Urothelium cell line (cell line): Measurements from ENCODE around the gene CEP95.
"Not testable (repeated sequence)": the region's sequence is repeated elsewhere in the genome, so short reads cannot be mapped to it uniquely, and the experiment has no call there.

Experiments used
- DNase-seq: peaks from one replicate; pipeline ENCODE4 v3.0.0; 2011; ENCODE audit warnings: low spot score, mixed read lengths
- FAIRE-seq: peaks from 2 replicates; lab custom pipeline; 2011; peaks lifted over from hg19 to GRCh38; lab: Jason Lieb, UNC

Gene CEP95

DNA sequence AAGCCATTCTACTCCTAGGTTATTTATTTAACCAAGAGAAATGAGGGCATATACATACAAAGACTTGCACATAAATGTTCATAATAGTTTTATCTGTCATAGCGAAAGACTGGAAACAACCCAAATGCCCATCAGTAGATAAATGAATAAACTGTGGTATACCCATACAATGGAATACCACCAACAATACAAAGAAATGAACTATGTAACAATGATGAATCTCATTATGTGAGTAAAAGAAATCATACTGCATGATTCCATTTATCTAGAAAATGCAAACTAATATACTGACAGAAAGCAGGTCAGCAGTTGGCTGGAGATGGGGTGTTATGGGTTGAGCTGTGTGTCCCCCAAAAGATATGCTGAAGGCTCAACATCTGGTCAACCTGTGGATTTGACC lies 57.3 kb downstream of the CEP95 start:
- no peak for FAIRE-seq

DNA sequence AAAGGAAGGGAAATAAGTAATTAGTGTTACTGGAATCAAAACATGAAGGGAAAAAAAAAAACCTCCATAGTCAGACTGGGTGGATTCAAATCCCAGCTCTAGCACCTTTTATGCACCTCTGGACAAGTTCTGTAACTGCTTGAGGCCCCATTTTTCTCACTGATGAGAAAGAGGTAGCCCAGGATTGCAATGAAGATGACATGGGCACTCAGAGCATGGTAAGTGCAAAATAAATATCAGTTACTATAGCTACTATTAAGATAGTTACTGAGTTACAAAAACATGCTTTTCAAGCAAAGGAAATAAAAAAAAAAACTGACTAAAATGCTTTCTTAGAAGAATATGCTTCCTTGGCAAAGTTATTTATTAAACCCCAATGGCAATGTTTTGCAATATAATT lies 58.8 kb downstream of the CEP95 start:
- DNase-seq (no peak), FAIRE-seq (no peak)

More for the DNA sequence above, 57.3 kb downstream of the CEP95 start:
- no peak for DNase-seq

DNA sequence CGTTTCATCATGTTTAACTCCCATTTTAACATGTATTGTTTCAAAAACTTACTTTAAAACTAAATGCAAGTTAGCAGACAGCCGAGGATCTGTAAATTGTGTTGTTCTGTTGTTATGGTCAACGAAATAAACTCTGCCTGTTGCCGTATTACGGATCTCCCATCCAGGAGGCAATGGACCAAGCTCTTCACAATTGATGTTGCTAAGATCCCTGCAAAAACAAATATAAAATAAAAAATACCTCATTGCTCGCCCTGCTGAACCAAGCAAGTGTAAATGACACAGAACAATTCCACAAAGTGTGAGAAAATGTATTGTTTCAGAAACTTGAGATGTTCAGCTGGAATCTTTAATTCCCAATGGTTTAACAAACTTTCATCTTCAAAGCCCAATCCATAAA lies 65.0 kb downstream of the CEP95 start:
- FAIRE-seq (no peak), DNase-seq (no peak)

DNA sequence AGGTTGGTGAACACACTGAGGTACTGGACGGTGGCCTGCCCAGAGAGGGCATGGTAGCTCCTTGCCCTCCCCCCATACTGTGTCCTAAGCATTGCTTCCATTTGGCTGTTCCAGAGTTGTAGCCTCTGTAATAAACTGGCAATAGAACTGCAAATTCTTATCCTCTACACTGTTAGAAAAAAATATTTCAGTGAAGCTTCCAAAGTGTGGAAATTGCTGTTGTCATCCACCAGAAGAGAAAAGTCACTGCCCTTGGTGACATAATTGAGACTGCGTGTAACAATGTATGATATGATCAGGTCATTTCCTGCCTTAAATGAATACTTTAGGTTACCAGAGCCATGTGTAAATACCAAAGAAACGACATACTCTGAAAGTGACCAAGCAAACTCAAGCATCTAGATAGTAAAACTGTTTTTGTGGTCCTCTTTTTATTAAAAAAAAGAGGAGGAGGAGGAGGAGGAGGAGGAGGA lies 65.9 kb downstream of the CEP95 start:
- DNase-seq (no peak), FAIRE-seq (no peak)

DNA sequence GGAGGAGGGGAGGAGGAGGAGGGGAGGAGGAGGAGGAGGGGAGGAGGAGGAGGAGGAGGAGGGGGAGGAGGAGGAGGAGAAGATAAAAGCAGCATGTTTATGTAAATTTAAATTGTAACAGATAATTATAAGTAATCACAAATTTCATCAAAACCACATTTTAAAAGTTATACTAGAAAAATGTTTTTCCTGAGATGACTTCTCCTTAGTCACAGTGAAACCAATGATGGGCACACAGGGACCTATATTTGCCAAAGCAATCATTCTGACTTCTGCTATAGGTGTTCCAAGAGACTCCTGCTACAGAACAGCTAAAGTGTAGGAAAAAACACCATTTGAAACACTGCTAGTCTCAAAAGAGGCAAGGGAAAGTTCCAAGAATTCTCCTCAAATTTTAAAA lies 66.4 kb downstream of the CEP95 start:
- DNase-seq, result no peak
- FAIRE-seq, result no peak

DNA sequence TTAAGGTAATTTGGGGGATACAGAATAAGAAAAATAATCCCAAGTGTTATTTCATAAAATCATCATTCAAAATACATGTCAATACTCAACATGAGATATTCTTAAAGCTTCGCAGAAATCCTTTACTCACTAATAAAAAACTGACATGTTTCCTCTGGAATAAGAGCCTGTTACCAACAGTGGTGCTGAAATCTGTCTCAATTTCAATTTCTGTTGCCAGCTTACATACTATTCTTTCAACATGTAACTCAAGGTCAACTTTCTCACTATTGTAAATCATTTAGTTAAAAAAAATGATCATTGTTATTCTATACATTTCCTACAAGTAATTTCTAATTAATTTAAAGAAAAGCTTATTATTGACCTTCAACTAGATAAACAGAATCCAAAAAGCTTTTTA lies 67.9 kb downstream of the CEP95 start:
- no peak for FAIRE-seq
- no peak for DNase-seq

DNA sequence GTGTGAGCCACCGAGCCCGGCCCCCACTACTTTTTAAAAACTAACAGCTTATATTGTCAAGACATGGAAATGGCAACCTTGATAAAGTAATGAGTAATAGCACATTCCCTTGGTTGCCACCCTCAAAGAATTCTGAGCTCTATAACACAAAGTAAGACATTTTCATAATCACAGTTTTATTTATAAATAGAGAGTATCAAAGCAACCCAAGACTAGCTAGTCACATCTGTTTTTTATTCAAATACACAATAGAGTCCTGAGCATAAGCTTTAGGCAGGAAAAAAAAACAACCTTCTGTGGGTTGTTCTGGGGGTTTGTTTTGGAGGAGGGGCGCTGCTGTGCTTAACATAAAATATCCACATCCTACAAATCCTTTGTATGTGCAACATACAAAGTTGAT lies 68.7 kb downstream of the CEP95 start:
- DNase-seq, result no peak
- FAIRE-seq, result no peak

DNA sequence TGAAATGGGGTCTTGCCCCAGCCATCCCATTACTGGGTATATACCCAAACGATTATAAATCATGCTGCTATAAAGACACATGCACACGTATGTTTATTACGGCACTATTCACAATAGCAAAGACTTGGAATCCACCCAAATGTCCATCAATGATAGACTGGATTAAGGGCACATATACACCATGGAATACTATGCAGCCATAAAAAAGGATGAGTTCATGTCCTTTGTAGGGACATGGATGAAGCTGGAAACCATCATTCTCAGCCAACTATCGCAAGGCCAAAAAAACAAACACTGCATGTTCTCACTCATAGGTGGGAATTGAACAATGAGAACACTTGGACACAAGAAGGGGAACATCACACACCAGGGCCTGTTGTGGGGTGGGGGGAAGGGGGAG lies 70.2 kb downstream of the CEP95 start:
- DNase-seq, FAIRE-seq: not testable (repeated sequence)

DNA sequence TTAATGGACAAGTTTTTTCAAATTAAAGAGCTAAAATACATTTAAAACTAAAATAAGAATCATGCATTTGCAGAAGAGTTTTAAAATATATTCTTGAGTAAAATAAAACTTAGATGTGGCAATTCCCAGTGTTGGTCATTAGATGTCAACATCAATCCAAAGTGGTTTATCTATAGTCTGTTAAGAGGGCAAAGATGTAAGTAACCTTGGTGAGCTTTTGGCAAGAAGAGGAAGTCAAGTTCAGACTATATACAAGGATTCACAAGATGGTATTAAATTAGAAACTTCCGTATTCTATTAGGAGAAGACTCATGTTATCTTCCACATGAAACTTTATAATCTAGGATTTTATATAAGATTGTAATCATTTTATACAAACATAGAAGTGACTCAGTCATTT lies 73.1 kb downstream of the CEP95 start:
- DNase-seq (no peak), FAIRE-seq (no peak)

DNA sequence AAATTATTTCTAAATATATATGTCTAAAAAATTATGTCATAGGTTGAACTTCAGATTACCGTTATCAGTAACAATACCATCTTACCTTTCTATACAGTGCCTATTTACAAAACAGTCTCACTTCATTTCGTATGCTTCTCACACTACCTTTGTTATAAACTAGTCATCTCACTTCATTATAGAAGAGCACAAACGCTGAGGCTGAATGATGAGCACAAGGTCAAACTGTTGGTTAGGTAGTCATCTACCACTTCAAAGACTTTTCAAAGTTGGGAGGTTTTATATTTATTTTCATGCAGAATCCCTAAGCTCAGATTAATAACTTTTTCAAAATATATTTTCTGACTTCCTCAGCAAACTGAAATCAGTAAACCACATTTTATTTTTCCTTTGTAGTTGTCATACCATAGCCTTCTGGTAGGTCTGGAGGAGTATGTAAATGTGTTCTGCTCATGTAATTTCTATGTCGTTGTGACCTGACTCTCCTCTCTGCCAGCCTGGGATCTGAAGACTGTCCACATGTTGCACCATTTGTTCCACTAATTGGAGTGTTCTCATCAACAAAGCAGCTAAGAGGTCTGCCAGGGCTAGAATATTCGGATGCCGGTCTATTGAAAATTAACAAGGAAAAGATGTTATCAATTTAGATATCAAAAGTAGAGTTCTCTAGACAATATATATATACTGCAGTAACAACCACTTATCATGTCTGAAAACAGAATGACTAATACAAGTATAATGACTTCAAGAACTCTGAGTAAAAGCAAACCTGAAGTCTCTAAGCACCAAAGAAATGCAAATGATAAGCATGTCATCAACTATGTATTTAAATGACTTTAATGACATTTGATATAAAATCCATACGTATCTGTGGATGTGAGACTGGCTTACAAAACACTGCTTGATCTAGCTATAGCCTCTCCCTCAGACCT lies 73.9 kb downstream of the CEP95 start:
- no peak for DNase-seq
- FAIRE-seq, result no peak

DNA sequence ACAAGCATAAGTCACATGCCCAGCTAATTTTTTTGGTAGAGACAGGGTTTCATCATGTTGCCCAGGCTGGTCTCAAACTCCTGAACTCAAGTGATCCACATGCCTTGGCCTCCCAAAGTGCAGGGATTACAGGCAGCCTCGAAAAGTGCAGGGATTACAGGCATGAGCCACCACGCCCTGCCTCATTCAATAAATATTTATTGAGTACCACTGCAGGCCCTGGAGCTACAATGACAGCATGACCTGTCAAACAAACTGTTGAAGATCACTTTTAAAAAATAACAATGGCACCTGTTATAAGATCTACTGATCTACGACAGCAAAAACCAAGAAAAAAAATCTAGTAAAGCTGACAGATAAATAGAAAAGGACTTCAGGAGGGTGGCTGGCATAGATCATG lies 76.3 kb downstream of the CEP95 start:
- FAIRE-seq, result no peak
- no peak for DNase-seq

DNA sequence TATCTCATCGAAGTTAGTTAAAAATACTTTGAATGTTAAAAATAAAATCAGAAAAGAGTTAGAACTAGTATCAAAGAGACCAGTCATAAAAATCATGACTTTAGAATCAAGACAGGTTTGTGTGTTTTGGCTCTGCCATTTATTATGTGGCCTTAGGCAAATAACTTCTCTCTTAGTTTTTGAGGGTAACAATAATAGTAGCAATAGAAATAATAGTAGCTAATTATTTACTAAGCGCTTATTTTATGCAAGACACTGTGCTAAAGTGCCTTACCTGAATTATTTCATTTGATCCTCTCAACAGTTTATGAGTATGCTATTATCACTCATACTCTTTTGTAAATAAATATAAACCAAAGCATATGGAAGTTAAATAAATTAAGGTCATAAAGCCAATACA lies 78.4 kb downstream of the CEP95 start:
- DNase-seq (no peak), FAIRE-seq (no peak)
